ENCODE data around the gene ATE1.
A peak's percentile ranks its signal among the peaks of the same experiment; 100 is the strongest.
"Not testable (repeated sequence)": the region's sequence is repeated elsewhere in the genome, so short reads cannot be mapped to it uniquely, and the experiment has no call there.

Gene ATE1

DNA sequence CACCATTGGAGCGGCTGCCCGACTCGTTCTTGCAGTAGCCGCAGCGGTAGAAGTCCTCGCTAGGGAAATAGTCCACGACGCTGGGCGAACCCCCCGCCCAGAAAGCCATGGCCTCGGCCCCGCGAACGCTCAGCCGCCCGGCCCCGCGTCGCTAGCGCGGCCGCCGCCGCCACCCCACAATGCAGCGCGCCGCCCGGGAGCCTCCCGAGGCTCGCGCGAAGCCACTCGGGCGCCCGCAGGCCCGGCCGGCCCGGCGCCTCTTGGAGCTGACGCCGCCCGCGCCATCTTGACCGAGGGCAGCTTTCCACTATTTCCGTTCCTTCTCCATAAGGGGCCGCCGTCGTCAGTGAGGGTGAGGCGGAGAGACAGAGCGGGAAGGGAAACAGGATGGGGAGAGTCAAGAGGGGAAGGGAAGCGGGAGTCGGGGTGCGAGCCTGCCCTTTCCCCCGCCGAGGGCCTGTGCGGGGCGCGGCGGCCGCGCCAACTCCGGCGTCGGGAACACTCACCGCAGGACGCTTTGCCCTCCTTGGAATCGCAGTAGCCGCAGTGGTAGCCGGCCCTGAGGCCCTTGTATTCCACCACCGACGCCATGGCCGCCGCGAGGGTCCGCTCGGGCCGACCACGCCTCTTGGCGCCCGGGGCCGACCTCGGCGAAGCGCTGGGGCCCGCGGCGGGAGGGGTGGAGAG lies at the start of gene ATE1:
Gene ATE1 (minus strand): TSS at position 191 of the 687 bp plus-strand sequence. CDS start 82 bp downstream, at position 109.
- FAIRE-seq: no peak

DNA sequence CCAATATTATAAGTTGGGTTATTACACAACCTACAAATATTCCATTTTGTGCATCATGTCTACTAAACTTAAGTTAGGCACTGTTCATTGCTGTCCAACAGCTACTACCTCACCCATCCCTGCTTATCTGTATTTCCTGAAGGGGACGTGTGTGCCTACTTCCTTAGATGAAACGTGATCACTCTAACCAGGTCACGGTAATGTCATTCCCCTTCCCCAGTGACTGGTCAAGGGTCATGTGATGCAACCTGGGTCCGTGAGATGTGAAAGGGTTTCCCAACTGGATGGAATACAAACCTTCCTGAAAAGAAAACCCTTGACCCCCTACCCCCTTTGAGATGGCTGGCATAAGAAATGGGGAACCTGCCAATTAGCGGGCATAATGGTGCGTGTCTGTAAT lies 48.8 kb upstream of the ATE1 start:
- FAIRE-seq: no peak

DNA sequence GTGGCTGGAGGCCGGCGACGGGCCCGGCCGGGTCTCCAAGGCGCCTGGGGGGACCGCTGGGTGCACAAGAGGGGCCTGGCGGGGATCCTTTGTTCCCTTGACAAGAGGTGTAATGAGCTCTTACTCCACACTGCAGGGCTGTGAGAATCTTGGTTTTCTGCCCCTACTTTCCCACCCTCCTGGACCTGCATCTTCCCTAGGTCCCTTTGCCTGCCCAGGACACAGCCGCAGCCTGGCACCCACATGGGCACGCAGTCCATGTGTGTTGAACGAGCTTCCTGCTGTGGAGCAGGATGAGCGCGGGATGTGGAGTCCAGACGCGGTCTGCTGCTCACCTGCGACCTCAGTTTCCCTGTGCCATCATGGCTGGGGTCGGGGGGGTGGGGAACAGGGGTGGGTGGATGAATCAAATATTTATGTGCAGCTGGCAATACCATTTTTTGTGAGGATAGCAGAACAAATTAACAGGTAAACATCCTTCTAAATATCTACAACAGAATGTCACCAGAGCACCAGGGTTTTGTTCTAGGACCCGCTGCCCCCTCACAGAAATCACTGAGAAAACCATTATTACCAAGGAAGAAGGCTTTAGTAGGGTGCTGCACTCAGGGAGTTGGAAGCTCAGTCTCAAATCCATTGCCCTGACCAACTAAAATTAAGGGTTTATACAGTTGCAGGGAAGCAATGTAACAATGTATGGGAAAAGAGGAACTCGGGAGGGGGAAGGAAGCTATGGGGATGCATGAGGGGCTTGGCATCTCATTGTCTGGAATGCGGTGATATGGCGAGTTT lies 47.7 kb upstream of the ATE1 start:
- FAIRE-seq: no peak

DNA sequence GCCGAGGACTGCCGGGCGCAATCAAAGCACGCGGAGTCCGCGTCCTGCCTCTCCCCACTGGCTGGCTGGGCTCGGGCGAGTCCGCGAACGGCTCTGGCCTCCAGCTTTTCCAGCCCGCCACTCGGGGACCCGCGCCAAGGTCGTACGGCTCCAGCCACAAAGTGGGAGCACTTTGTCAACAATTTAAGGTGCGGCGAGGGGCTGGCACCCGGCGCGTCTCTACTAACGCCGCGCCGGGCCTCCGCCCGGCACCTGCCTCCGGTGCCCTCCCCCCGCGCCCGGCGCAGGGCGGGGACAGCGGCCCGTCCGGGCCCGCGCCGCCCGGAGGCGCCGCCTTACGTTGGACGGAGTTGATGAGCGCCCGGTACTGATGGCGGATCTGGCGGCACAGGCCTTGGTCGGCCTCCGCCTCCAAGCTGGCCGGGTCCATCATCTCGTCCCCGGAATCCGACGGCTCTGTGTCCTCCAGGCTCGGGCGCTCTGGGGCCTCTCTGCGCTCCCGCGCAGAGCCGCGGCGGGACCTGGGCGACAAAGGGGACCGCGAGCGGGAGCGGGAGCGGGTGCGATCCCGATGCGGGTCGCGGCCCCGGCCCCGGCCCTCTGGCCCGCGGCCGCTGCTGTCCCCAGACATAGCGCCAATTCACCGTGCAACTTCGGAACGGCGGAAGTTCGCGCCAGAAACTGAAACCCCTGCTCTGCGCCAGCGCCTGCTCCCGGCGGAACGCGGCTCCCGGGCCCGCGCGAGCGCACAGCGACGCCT lies 46.9 kb upstream of the ATE1 start, which contains the start of gene NSMCE4A:
Gene NSMCE4A (minus strand): TSS at position 683 of the 760 bp plus-strand sequence. CDS start 52 bp downstream, at position 631.
- no peak for FAIRE-seq

DNA sequence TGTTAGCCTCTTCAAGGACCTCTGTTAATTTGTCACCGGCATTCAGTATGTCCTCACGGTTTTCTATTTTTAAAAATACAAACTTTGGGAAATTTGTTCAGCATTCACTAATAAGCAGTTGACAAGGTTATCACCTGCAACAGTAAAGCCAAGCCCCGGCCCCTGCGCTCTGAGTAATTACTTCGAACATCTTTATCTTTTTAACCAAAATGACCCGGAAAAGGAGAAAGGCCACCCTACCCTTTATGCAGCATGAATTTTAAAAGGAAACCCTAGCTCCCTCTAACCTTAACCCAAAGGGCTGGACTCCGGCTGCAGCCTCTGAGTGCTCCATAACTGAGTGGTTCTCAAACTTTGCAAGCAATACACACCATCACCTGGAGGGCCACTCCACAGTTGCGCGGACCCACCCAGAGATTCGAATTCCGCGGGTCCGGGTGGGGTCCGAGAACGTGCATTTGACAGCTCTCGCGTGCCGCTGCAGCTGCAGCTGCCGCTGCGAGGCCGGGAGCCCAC lies 46.2 kb upstream of the ATE1 start:
- no peak for FAIRE-seq

DNA sequence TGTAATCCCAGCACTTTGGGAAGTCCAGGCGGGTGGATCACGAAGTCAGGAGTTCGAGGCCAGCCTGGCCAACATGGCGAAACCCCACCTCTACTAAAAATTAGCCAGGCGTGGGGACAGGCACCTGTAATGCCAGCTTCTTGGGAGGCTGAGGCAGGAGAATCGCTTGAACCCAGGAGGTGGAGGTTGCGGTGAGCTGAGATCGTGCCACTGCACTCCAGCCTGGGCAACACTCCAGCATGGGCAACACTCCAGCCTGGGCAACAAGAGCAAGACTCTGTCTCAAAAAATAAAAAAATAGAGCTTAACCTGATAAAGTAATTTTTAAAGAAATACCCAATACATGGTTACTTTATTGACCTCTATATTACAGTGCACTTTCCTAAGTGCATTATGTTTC lies 41.3 kb upstream of the ATE1 start:
- FAIRE-seq: not testable (repeated sequence)

DNA sequence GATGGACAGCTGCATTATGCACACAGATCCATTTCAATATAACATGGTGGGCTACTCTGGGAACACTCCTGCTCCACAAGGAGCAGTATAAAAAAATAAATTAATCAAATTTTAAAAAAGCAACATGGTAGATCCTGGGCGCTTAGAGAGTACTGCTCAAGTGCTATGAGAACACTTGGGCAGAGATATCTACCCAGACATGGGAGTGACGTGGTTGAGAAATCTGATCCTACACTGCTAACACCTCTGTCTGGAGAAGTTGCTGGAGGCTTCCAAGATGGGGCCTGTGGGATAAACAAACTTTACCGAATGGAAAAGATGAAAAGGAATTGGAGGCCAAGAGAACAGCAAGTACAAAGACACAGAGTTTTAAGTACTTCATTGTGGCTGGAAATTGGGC lies 38.2 kb upstream of the ATE1 start:
- FAIRE-seq: no peak

DNA sequence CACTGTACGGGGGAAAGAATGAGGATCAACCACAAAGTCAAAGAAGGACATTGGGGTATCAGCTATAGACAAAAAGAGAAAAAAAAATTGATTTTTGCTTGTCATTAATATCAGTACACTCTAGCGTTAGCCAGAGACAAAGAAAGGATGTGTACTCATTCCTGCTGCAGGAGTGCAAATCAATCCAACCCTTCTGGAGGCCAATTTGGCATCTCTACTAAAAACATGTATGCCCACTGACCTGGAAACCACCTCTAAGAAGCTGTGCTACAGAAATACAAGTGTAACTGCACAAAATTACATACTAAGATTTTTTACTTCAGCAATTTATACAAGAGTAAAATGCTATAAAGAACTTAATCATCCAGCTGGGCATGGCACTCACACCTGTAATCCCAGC lies 33.6 kb upstream of the ATE1 start:
- FAIRE-seq: no peak

DNA sequence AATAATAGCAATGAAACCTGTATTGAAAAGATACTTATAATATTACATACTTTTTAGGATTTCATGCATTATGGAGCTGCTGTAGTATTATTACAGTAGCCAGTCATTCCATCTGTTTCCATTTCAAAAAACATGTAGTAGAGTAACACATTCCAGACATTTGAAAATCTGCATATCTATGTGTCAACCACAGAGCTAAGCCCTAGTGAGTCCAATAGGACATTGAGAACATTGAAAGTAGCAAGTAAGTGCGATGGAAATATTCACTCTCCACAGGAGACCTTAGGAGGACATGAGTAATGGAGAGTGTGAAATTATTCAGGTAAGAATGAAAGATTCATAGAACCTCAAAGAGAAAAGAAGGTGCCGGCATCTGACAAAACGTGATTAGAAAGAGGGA lies 31.8 kb upstream of the ATE1 start:
- no peak for FAIRE-seq

DNA sequence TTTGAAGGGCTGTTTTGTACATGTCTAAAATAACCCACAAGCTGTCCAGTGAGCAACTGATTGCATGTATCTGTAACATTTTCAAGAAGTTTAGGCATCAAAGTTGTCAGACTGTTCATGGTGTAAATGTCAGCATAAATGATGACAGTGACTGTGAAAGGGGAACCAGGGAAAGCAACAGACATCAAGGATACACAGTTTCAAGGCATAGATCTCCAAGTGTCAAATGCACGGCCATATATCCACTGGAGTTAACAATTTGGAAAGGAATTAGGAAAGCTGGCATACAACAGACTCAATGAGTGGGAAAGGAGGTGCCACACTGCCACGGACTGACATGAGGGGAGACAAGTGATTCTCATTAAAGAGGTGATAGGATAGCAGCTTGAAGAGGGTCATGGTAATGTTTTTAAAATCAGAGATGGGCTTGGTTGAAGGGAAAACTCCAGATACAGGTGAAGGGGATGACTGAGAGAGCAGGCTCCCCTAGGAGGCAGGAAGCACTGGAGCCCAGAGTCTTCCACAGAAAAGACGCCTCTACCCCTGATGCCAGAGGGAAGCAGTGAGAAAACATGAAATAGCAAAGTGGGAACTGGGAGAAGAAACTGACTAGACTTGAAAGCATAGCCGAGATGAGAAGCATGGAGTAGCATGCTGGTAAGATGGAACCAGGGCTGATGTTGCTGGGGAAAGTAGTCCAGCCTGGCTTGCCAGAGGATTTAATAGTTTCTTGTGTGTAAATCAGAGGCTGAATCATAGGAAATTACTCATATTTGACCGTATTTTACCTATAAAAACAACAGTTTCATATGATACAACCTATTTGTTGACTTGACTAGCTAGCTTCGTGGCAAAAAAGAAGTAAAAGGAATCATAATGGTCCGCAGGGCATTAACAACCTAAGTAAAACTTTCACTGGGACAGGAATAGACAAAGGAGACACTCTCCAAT lies 28.6 kb upstream of the ATE1 start:
- no peak for FAIRE-seq

DNA sequence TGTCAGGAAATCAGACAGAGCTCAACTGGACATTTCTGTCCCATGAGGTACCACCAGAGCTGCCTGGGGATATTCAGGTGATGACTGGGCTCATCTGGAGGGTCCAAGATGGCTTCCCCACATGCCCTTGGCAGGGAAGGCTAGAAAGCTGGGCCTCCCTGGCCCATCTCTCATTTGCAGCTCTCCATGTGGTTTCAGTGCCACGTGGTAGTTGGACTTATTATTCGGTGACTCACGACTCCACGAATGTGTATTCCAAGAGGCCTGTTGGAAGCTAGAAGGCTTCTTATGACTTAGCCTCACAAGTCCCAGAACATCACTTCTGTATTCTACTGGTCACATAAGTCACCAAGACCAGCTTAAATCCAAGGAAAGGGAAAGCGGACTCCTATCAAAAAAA lies 24.4 kb upstream of the ATE1 start:
- FAIRE-seq: no peak

DNA sequence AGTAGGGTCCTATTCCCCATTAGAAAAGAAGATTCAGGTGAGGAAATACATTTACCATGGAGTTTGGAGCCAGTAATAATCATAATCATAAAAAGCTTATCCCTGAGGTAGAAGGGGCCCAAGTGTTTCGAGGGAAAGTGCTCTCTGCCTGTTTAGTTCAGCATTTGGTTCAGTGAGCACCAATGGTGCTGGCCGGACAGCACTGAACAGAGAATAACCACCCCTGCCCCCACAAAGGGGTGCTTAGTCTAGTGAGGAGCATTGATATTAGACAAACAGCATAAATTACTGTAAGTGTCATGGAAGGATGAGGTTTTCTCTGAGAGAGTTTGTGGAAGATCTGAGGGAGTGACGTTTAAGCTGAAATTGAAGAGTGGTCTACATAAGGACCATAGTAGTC lies 21.6 kb upstream of the ATE1 start:
- no peak for FAIRE-seq

DNA sequence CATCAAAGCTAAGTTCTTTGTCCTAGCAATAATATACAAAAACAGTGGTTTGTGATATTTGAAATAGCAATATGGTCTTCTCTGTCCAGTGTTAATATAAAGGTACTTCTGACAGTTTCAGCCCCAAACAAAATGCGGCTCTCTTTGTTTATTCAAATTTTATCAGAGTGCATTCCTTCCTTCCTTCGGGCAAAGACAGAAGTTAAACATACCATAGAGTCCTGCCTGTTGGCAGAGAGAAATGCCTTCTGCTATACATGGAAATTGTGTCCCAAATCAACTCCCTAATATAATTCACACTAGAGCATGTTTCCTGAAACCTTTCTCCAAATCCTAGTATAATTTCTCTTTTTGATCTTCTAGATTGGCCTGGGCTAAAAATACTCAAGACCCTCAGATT lies 21.2 kb upstream of the ATE1 start:
- FAIRE-seq: no peak

DNA sequence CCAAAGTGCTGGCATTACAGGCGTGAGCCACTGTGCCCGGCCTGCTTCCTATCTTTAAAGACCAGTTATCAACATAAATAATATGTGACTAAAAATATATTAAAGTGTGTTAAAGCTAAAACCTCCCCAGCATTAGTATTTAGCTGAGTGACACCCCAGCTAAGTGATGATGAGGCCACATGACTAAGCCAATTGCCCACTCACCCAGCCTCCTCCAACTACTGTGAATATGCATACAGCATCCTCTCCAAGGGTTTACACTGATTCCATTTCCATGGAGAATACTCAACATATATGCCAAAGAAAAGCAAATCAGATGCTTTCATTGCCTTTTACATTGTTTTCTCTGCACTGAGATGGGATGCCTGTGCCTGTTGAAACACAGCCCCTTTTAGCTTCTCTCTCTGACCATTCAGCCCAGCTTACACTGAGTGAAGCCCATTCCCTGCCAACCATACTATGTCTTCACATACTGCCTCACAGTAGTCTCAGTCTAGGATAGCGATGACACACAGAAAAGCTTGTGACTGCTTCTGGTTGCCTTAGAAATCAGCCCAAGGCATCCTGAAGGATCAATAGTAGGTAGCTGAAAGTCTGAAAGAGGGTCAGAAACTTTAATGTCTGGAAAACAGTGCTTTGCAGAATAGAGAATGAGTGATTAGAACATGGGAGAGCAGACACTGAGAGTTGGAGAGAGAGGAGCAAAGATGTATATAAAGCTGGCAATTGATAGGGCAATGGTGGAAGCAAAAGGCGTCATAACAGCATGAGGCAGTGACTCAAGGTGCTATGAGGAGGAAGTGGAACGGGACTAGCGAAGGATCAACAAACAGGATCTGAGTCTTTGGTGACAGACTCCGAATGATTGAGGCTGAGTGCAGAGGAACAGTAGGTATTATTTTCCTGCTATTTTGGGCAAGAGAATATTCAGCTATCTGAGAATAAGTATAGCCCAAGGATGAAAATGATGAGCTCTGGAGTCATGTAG lies 19.8 kb upstream of the ATE1 start:
- no peak for FAIRE-seq

DNA sequence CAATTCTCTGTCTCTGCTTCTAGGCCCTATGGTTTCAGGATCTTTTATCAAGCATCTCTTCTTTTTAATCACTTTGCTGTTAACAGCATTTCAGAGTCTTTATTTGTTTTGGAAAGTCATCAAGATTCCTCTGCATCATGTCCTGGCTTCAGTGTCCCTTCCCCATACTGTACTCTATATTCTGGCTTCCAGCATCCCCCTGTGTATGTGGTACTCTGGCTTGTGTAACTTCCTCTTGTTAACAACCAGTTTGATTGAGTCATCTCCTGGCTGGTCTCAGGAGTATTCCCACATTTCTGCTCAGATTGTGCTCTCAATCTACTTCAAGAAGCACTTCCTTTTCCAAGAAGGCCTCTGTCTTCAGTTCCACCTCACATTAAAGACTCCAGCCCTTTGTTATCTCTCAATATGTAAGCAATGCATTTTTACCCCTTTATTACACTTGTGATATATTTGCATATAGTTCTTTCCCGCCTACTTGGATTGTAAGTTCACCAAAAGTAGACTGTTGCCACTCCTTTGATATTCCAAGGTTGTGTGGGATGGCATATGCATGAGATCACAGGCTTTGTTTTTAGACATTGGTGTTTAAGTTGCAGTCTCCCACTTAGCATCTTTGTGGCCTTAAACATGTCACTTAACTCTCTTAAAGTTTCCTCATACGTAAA lies 15.1 kb upstream of the ATE1 start:
- FAIRE-seq: no peak

DNA sequence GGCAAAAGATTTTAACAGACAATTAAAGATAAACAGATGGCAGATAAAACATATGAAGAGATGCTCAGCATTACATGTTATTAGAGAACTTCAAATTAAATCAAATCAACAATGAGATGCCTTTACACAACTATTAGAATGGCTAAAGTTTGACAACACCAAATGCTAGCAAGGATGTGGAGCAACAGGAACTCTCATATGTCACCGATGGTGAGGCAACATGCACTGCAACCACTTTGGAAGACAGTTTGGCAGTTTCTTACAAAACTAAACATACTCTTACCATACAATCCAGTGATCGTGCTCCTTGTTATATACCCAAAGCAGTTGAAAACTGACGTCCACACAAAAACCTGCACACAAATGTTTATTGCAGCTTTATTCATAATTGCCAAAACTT lies 13.7 kb upstream of the ATE1 start:
- FAIRE-seq: no peak

DNA sequence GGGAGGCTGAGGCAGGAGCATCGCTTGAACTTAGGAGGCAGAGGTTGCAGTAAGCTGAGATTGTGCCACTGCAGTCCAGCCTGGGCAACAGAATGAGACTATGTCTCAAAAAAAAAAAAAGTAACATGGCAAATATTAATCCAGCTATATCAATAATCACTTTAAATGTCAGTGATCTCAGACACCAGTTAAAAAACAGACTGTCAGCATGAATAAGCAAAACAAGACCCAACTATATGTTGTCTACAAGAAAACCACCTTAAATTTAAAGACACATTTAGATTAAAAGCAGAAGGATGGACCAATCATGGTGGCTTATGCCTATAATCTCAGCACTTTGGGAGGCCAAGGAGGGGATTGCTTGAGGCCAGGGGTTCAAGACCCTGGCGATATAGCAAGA lies 8.5 kb upstream of the ATE1 start:
- FAIRE-seq: no peak

DNA sequence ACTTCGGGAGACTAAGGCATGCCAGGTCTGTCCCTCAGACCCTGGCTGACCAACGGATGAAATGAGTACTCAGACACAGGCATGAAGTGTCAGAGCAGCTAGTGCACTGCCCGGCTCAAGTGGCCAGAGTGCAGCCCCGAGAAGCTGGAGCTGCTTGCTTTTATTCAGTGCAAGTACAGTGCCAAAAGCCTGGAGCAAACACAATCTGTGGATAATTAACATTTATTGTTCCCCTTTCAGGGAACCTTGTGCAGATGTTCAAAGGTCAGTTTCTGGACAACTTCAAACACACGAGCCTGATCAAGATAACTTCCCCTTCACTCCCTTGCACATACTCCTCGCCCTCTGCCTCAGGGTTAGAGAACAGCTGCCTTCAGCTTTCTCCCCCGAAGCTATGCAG lies 7.9 kb upstream of the ATE1 start:
- FAIRE-seq: peak; percentile 88

DNA sequence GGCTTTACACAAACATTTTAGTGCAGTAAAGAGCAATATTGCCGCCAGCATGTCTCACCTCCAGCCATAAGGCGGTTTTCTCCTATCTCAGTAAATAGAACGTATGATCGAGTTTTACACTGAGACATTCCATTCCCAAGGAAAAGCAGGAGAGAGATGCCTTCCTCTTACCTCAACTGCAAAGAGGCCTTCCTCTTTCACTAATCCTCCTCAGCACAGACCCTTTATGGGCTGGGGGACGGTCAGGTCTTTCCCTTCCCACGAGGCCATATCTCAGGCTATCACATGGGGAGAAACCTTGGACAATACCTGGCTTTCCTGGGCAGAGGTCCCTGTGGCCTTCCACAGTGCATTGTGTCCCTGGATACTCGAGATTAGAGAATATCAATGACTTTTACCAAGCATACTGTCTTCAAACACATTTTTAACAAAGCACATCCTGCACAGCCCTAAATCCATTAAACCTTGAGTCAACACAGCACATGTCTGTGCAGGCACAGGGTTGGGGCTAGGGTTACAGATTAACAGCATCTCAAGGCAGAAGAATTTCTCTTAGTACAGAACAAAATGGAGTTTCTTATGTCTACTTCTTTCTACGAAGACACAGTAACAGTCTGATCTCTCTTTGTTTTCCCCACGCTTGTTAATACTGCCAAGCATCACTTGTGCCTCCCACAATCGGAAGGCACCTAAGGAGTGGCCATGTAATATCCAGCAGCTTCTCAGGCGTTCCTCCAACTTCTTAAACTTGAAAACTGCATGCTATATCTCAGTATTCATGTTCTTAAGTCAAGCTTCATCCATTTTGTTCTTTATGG lies 2.6 kb upstream of the ATE1 start:
- FAIRE-seq: not testable (repeated sequence)
